Urothelium cell line (cell line): ENCODE measurements around the gene FOXP1.

Source experiments
- DNase-seq: peaks from one replicate; pipeline ENCODE4 v3.0.0; 2011; ENCODE audit warnings: low spot score, mixed read lengths
- FAIRE-seq: peaks from 2 replicates; lab custom pipeline; 2011; peaks lifted over from hg19 to GRCh38; lab: Jason Lieb, UNC

The FOXP1 gene

DNA sequence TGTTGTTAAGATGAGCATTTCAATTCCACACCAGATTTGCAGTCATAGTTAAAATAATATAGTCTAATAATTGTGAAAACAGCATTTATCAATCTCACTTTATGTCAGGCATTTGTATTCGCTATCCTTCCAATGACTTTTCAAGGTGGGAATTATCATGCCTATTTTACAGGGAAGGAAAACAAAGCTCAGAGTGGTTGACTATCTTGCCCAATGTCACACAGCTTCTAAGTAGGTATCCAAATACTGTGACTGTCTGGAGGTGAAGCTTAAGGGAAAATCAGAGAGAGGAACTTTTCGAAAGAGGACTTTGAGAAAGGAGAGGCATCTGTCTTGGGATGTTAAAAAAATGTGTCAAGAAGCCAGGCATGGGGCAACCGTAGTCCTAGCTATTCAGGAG is 443.1 kb downstream of the FOXP1 start:
- FAIRE-seq (no peak), DNase-seq (no peak)

DNA sequence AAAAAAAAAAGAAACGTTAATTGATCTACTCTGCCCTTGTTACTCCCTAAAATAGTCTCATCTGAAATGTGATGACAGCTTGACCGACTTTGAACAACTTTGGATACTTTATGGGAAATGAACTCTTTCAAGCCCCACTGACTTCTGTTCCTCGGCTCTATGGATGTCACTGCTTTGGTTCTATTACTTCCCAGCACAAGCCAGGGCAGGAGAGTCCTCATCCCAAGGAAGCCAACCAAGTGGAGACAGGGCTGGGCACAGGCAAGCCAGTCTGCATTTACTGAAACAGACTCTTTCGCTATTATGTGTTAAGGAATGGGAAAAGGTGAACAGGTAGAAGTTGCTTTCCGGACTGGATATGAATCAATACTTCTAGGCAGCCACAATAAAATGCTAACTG is 444.0 kb downstream of the FOXP1 start:
- FAIRE-seq (no peak), DNase-seq (no peak)

DNA sequence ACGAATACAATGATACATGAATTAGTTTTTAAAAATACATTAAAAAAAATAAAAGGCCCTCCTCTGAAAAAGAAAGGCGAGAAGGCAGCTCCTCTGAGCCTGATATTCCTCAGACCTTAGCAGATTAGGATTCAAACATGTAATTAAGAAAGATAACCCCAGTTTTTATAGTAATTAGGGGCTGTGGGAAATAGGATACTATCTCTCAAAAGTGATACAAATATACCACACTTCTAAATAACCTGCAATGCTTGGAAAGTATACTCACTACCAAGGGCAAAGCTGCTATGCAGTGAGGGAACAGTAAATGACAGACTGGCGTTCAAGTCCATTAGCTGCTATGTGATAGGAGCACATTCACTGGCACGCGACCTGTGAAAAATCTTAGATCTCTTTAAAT is 445.1 kb downstream of the FOXP1 start:
- DNase-seq (no peak), FAIRE-seq (no peak)

DNA sequence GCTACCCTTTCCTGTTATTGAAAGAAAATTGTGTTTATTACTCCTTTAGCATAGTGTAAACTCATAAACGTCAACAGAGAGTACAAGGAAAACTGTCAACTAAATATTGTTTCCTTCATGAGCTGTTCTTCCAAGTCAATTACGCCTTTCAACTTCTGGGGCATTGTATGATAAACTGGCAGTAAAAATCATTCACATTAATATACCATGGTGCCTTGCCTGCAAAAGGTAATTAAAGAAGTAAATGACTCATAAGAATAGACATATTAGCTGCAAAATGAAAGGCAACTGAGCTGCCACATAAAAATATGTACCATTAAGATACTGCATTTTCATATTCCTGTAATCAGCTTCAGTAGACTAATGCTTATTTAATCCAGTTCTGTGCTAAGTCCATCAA is 447.3 kb downstream of the FOXP1 start:
- DNase-seq = no peak
- no peak for FAIRE-seq

DNA sequence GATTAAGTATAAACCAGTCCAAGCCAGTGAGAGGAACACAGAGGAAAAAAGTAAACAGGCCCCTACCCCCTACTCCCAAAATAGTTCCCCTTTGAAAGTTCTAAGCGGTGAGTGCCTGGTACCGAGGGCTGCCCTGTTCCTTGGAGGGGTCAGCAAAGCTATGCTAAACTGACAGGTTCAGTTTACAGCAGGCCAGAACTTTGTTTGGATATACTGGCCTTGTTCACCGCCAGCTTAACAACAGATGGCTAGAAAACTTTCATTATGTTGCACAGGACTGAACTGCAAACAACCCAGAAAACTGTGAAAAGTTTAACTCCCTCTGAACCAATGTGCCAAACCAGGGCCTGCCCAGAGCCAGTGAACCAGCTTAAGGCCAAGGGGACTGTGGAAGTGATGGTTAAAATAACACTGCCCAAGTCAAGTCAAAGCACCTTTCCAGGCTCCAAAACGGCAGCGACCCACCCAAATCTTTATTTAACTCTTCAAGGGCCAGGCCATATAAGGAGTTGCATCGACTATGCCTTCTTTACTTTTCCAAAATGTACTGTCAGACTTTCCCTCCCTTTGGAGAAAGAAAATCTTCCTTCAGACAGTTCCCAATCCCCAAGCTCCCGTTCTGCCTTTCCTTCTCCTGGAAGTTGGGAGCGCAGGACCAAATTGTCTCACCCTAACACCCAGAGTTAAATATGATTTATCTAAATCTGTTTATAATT is 448.0 kb downstream of the FOXP1 start:
- no peak for FAIRE-seq
- DNase-seq = no peak

DNA sequence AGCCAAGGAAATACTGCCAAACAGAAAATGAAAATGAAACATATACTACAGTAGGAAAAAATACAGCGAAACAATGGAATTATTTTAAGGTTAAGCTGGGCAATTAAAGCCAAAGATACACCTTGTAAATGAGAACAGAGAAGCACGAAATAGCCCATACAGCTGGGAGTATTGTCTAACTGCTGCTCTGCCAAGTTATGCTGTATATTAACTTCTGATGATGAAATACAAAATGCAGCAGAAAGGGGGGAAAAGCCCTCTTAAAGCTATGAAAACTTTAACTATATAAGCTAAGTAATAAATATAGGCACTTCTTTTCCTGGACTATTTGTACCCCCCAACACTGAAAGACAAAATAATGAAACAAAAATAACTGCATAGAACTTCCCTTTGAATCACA is 449.0 kb downstream of the FOXP1 start:
- no peak for DNase-seq
- FAIRE-seq = no peak

DNA sequence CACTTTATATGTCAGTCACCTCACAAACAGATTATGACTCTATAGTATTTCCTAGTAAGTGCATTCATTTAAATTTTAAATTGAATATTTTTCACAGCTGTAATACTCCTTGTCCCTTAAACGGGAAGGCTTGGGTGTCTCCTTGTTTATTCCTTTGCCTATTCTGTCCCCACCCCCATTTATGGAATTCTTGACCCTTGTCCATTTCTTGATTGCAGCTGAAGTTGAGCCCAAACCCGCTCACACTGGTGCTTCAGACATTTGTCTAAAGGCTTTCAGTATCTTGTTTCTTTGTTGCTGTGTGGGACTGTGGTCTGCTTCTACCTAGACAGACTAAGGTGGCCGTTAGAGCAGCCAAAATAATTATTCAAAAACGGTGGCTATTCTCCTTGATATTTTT is 449.7 kb downstream of the FOXP1 start:
- DNase-seq = no peak
- no peak for FAIRE-seq

DNA sequence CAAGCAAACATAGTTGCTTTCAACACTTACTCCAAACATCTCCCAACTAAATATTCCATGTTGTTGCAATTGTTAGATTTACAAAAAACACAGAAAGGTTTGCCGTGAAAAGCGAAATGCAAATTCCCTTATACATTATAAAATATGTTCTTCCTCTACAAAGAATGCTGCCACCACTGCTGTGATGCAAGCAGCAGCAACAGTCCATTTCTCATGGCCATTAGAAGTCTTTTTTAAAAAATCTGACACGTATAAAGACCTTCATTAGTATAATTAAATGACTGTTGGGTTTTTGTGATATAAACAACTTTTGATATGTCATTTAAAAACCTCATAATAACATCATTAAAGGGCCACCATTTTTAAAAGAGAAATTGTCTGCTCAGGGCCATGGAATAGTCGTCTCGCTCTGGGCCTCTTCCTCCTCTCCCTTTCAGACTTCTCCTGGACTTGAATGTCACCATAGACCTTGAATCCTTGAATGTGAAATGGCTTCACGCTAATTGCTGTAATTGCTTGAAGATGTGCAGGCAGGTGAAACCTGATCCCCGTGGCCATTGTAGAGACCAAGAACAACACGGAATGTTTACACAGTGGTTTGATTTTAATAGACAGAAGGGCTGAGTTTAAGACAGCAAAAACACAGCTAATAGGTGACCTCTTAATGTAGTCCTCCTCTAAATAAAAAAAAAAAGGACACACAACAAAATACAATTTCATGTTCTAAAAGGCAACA is 450.4 kb downstream of the FOXP1 start:
- DNase-seq = no peak

DNA sequence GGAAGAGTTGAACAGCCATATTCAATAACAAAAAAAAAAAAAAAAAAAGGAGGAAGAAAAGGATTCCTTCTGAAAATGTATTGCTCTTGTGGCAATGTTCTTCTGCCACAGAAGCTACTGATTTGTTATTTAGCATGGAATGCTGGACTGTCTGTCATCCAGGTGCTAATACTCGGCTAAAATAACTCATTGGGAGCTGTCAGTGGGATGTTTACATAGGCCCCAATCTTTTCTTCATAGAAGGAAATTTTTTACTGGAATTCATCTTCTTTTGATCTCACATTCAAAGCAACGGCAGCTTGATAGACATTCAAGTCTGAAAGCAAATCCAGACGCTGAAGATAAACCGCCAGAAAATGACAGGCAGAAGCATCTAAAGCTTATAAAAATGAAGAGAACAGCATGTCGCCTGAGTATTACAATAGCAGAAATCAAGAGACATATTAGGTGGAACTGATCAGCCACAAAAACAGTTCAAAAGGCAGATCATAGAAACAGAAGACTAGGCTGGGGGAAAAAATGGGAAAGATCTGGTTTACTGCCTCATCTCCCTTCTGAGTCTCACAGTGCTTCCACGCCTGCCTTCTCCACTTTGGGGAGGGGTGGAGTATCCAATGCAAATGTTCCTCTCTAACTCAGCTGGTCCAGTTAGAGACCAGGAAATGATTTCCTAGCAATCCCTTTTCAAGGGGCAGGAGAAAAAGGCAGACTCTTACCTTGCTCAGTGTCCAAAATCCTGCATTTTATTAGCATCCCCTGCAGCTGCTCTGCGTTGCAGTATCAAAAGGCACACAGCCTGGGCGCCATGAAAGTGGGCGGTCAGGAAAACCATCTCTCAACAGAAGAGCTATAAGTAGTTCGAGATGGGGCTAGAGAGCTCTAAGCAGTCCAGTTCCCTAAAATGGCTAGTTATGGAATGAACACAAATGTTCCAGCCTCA is 451.9 kb downstream of the FOXP1 start:
- FAIRE-seq = no peak
- DNase-seq = no peak

More for the DNA sequence above, 450.4 kb downstream of the FOXP1 start:
- no peak for FAIRE-seq

DNA sequence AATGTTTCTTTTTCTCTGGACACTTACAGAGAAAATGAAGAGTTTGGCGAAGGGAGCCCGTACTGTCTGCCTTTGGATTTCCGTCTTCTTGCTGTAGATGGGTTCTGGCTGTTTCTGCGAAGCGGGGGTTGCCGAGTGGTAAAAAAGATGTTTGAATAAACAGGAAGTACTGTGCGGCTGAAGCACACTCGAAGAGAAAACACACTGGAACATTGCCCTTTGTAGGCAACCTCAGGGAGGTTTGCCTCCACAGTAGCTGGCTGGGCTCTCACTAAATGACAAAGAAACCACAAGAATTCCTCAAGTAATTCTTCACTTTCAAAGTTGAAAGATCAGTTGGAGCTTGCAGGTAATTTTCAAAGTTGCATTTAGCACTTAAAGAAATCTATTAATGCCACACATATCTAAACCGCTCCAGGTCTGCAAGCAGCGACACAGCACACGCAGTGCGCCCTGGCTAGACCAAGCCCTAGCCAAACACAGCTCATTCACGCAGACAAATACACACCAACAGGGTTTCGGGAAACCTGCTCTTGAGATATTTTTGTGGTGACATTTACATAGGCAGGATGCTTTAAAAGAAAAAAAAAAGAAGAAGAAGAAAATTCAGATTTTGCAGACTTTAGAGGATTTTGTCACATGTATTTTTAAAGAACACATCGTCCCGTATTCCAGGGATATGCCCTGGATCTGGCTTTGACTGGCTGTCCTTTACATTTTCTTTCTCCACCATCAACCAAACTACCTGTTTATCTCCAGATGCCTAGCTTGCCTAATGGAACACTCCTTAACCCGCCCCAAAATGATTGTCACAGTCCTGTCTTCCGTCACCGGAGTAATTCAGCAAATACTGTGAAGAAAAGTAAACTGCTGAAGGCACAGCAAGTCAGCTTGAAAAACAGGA is 452.8 kb downstream of the FOXP1 start:
- DNase-seq (peak; percentile 65), FAIRE-seq (no peak)

DNA sequence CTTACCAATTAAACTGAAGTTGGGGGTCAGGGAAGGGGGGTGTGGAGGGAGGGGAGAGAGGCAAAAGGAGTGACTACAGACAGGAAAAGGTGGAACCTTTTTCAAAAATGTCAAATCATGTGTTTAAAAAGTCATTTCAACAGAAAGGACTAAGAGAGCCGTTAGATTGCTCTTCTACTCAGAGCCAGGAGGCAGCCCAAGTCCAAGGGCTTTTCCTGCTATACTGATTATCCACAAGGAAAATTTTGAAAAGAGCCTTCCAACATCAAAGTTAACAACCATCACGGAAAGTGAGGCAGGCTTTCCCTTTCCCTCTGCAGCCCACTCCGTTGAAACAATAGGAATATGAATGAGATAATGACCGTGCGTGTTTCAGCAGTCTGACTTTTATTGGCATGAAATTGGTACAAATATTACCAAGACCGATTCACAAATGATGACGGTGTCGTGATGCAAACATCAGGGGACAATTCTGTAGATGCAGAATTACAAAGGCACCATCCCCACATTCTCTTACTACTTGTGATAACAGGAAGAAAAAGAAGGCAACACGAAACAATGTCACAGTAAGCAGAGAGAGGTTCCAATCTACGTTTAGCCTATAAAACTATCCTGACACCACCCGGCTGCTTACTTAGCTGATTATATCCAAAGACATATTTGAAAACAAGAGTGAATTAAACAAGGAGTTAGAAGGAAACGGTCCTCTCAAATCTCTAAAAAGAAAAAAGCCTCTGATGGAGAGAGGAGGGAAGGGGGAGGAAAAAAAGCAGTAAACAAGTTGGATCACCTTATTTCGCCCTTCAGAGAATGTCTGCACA is 453.7 kb downstream of the FOXP1 start:
- FAIRE-seq = peak; percentile 32
- peak; percentile 36 for DNase-seq

DNA sequence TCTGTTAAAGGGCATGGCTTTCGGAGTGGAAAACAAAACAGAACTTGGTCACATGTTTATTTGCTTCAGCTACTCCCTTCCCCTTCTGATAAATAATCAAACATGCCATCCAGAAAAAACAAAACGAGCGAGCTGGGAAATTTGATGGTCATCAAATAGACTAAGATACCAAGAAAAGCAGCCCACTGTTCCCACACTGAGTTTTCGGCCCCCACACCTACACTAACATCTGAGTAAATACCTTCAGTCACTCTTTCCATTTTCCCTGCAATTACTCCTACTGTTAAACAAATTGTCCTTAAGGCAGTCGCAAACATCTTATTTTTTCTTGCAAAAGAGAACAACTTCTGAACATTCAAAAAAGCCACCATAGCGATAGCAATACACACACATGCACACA is 454.6 kb downstream of the FOXP1 start:
- FAIRE-seq = no peak

DNA sequence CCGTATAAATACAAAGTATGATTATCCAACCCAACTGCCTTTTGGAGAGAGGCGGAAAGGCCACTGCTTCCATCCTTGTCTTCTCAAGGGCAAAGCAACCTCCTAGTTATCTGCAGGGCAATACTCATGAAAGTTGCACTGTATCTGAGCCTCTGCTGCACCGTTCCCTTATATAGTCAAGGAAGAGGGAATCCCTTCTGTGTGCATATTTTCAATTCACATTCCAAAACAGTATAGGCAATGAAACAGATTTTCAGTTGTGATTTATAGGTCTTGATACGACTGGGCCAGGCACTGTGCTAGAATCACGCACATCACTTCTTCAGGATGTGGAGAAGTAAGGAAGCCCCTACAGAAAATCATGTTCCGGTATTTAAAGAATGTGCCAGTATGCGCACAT is 455.7 kb downstream of the FOXP1 start:
- no peak for DNase-seq
- FAIRE-seq = no peak

More for the DNA sequence above, 454.6 kb downstream of the FOXP1 start:
- no peak for DNase-seq

DNA sequence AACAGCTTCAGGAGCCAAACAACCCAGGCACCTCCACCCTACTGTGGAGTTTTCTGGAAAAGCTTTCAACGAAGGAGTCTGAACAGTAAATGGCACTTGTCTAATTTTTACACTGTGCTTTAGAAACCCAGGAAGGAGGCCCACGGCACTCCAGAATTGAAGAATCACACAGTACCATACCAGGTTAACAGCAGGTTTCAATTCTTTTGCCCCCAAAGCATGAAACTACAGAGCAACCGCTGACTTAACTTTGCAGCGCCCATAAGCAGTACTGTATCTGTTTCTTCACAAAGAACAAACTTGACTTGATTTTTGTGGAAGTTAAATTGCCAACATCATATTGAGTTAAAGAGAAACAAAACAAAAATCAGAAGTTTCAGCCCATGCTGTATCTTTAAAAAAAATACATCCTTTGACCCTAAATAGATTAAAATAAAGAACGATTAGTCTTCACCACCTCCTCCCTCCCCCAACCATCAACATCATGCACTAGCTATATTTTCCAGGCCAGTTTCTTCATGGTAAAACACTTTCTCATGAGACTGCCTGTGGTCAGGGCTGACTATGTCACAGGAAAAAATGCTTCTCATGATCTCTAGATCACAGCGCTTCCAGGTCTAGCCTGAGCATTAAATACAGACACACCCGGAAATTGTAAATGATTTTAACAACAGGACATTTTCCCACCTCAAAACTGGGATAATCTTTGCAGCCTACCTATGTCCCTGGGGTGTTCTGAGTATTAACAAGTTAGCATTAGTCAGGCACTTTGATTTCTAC is 456.3 kb downstream of the FOXP1 start:
- FAIRE-seq = no peak
- no peak for DNase-seq

DNA sequence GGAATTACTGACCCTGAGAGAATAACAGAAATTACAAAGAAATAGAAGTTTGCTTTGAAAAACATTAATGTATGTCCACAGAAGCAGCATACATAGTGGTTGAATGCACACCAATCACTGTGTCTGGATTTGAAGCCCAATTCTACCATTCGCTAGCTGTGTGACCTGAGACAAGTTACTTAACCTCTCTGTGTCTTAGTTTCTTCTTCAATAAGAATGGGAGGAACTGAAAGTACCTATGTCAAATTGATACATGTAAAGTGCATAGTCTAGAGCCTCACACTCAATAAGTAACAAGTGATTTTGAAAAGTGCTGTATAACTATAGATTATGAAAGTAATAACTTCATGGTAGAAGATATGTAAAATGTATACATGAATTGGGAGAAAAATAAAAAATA is 457.8 kb downstream of the FOXP1 start:
- FAIRE-seq = no peak
- DNase-seq = no peak

DNA sequence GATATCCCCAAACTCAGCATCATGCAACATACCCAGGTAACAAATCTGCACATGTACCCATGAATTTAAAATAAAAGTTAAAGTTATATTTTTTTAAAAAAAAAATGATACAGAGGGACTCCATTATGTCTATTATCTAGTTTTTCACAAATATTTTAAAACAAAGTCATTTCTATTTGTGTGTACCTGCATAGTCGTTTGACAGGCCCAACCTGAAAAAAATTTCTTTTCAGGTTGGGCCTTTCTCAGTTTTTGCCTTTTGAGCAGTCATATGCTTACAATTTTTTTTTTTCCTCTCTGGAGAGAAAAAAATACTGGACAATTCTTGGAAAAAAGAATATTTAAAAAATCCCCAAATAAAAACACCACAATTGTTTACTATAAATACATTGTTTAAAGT is 459.5 kb downstream of the FOXP1 start:
- no peak for FAIRE-seq
- no peak for DNase-seq

DNA sequence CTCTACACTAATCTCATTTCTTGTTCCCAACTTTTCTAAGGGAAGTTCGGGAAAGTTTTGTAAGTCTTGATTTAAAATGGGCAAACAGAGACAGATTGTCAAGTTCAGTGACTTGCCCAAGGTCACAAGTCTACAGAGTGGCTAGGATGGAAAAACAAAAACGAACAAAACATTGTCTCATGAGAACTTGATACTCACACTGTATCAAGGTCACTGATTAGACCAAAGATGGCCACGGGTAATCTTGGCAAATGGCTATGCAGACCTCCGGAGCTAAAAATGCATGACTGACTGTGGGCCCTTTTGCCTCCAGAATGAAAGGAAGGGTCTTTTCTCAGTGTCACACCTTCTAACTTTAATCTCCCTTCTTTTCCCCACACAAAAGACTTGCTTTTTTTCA is 460.9 kb downstream of the FOXP1 start:
- FAIRE-seq = no peak

DNA sequence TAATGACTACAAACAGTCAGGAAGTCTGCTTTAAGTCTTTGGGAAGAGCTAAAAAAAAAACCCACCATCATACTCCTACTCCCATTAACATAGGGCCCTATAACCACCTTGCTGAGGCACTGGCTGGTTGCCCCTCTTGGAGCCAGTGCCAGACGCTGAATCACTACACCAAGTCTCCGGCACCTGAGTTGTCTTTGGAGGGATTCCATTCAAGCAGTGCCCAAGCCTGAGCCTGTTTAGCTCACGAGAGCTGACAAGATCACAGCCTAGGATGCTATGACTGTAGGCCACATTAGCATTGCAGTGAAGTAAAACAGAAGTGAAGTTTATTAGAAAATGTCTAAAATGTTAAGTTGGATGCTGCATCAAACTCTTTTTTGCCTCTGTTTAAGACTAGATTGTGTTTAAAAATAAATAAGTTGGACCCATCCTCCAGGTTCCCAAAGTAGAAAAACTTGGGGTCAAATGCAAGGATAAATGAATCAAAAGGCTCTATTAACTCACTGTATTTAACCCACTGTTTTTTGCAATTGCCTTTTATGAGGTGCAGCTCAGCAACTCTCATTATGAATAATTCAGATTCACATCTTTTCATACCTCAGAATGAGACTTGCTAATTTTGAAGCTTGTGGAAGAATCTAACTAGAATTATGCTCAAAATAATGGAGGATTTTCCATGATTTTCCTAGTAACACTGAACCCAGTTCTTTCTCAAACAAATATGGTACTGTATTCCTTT is 461.9 kb downstream of the FOXP1 start:
- no peak for DNase-seq
- no peak for FAIRE-seq

More for the DNA sequence above, 460.9 kb downstream of the FOXP1 start:
- DNase-seq = no peak
